ENCODE data around the gene TNFRSF14.

The TNFRSF14 gene

GRCh38 chr1:2585318-2586092 is 29.3 kb downstream of the TNFRSF14 start:
- in situ Hi-C loops (cut with HindIII; ENCODE audit: low sequenced_read_pairs): no loop called here

GRCh38 chr1:2586154-2587070 is 30.2 kb downstream of the TNFRSF14 start, which contains the start of gene PRXL2B:
TSS of gene PRXL2B (plus strand) at chr1:2586777. CDS start at chr1:2586886, 109 bp downstream.
- in situ Hi-C loops (cut with HindIII; ENCODE audit: low sequenced_read_pairs): no loop called here

DNA sequence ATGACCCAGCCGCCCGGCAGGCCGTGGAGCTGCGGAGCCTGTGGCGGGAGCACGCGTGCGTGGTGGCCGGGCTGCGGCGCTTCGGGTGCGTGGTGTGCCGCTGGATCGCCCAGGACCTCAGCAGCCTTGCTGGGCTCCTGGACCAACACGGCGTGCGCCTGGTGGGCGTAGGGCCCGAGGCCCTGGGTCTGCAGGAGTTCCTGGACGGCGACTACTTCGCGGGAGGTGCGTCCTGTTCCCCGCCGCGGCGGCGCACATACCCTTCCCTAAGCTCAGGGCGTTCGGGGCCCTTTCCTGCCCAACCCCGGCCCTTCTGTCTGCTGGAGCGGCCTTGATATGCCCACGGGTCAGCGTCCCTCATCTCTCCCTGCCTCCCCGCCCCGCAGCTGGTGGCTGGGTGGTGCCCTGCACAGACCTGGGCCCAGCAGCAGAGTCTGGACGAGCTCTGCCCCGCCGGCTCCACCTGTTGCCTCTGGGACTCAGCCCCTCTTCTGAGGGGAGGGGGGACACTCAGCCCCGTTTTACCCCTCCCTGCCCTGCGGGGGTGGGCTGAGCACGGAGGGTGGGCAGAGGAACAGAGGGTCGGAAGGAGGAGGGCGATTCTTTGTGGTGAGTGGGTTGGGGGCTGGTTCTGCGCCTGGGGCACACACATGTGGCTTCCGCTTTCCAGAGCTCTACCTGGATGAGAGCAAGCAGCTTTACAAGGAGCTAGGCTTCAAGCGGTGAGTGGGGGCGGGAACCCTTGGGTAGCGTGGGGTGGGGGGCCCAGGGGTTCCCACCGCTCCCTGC is 31.1 kb downstream of the TNFRSF14 start:
- in situ Hi-C loops (cut with HindIII; ENCODE audit: low sequenced_read_pairs): no loop called here

GRCh38 chr1:2587860-2588571 is 31.8 kb downstream of the TNFRSF14 start:
- in situ Hi-C loops (cut with HindIII; ENCODE audit: low sequenced_read_pairs): no loop called here

DNA sequence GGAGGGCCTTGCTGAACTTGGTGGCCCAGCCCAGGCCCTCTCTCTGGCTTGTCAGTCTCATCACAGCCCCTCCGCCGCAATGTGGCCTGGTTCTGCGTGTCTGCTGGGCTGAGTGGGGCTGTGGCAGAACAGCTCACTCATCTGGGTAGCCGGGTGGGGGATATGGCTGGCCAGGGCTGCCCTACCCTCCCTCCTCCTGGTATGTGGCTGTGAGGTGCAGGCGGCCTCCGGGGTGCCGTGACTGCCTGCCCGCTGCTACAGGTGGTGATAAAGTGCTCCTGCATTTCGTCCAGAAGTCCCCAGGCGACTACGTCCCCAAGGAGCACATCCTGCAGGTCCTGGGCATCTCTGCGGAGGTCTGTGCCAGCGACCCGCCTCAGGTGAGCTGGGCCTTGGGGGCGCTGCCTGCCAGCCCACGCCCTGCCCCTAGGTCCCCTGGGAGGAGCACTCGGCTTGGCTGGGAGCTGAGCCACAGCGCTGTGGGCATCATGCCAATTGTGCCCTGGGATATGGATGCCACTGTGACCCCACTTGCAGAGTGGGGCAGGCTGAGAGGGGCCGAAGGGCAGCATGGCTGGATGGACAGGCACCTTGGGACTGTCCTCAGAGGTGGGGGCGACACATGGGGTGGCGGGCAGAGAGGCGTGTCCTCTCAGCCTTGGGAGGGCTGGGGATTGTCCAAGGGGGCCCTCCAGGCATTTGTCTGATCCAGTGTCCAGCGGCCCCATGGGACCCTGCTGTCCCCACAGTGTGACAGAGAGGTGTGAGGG is 32.7 kb downstream of the TNFRSF14 start:
- in situ Hi-C loops (cut with HindIII; ENCODE audit: low sequenced_read_pairs): no loop called here

DNA sequence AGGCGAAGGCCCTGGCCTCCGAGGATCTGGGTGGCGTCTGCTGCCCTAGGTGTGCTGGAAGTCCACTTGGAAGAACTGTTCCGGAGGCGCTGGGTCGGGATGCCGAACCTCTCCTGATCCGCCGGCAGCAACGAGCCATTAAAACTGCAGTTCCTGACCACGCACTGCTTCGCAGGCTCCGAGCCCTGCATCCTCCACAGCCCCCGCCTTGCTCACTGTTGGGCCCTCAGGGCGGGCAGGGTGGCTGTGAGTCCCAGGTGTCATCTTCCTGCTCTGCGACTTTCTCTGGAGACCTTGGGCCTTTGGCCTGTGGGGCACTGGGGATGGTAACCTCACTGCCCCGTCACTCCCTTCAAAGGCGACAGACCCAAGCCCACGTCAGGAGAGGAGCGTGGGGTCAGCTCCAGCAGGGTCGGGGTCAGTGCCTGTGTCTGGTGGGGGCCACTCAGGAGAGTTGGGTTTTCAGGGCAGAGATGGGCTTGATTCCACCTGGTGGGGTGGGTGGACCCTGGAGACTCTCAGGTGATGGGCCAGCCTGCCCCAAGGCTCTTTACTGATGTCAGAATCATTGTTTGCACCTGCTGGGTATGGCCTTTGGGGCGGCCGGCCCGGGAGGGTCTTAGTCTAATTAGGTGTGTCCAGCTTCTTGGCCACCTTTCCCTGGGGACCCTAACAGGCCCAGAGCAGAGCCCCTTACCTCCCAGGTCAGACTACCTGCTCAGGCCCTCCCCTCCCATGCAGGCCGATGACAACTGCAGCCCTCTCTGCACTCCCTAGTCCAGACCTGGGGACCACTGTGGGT is 33.5 kb downstream of the TNFRSF14 start:
- in situ Hi-C loops (cut with HindIII; ENCODE audit: low sequenced_read_pairs): no loop called here

DNA sequence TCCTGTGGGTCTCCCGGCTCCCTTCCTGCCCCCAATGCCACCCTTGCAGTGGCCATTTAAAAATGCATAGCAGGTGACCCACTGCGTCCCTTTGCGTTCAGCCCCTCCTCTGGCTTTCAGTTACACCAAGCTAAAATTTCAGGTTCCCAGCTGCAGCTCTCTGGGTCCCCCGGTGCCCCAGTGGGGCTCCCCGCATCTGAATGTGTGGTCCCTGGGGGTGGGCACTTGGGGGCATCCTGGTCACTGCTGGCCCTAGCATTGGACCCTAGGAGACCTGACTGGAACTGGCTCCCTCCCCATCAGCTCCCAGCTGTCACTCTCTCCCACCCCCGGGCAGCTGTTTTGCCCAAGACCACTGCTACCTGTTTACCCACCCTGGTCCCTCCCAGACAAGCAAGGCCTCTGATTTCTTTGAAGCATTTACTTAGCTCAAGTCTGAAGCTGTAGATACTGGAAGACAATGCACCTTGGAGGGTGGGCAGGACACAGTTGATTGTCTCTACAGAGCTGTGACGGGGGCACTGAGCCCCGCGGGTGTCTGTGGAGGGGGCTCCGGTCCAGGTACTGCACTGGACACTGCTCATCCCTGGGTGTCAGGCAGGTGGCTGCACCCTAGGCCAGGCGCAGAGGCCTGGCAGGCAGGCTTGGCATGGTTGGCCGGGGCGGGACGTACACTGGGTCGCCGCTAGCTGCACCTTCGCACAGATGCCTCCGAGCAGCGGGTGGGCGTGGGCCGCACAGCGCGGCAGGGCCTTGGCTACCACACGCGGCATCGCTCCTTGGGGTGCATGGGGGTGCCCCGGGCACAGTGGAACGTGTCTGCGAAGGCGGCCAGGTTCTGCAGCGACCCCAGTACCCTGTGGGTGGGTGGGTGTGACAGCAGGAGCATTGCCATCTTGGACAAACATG is 34.3 kb downstream of the TNFRSF14 start:
- in situ Hi-C loops (cut with HindIII; ENCODE audit: low sequenced_read_pairs): no loop called here

DNA sequence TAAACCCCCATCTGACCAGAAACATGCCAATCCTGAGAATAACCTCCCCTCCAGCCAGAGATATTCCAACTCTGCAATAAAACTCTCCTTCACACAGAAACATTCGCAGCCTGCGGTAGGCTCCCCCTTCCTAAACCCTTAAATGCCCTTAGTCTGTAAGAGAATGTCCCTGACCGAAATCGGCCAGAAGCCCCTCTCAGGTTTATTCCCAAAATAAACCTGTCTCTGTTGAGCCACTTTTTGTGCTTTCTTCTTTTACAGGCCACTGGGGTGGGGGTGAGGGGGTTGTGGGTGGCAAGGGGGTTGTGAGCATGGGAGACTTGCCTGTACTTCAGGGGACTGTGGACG is 35.0 kb downstream of the TNFRSF14 start:
- in situ Hi-C loops (cut with HindIII; ENCODE audit: low sequenced_read_pairs): no loop called here

- in situ Hi-C loops (cut with HindIII; ENCODE audit: low sequenced_read_pairs): no loop called here
Observed at GRCh38 chr1:2591581-2592261, 35.5 kb downstream of the TNFRSF14 start.

DNA sequence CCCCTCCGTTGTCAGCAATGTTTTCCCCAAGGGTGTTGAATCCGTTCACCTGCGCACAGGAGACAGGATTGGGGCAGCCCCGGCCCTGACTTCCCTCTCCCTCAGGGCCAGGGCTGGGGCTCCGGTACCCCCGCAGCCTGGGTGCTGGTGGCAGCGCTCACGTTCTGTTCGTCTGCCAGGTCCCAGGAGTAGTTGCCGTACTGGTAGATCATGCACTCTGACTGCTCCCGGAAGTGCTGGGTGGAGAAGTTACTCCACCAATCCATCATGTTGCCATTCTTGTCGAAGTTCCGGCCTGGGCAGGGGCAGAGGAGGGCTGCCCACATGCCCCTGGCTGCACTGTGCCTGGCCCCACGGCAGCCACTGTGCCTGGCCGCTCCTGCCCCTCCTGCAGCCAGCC is 36.5 kb downstream of the TNFRSF14 start:
- in situ Hi-C loops (cut with HindIII; ENCODE audit: low sequenced_read_pairs): no loop called here

DNA sequence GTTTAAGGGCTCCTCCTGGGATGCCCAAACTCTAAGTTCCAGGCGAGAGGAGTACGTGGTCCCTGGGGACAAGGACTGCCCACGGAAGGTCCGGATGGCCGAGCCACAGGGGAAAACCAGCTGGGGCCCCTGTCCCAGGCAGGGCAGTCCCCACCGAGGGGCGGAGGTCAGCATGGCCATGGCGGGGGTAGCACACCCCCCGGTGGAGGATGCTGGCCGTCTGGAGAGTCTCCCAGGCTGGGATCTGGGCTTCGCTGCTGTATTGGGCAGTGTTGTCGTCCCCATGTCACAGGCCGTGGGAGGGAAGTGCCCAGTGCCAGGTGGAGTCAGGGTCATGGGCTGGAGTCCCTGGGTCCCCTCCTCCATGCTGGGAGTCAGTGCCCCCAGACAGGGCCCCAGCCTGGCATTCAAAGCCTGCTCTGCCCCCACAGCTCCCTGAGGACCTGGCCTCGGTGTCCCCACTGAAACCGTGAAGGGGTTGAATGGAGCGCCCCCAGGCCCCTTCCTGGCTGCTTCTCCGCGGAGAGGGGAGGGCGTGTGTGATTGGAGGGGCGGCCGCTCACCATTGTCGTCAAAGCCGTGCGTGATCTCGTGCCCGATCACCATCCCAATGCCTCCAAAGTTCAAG is 37.2 kb downstream of the TNFRSF14 start:
- in situ Hi-C loops (cut with HindIII; ENCODE audit: low sequenced_read_pairs): no loop called here

GRCh38 chr1:2594001-2594640 is 38.0 kb downstream of the TNFRSF14 start:
- in situ Hi-C loops (cut with HindIII; ENCODE audit: low sequenced_read_pairs): no loop called here

DNA sequence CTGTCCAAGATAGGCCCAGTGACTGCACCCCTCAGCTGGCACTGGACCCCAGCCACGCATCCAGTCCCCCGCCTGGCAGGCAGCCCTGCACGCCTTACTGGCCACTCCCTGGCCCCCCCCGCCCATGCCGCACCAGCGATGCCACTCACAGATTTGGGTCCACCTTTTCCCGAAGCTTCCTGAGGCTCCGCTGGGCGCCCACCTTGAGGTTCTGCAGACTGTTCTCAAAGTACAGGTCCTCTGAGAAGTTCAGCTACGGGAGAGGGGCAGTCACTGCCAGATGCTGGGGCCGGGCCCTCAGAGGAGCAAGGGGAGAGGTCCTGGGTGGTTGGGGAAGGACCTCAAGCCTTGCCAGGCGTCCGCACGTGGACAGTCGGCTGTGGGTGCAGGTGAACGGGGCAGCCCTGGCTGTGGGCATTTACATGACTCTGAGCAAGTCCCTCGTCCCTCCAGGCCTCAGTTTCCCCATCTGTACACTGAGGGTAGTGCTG is 38.5 kb downstream of the TNFRSF14 start:
- in situ Hi-C loops (cut with HindIII; ENCODE audit: low sequenced_read_pairs): no loop called here

- in situ Hi-C loops (cut with HindIII; ENCODE audit: low sequenced_read_pairs): no loop called here
Observed at GRCh38 chr1:2595261-2595811, 39.2 kb downstream of the TNFRSF14 start.

GRCh38 chr1:2595812-2596529 is 39.8 kb downstream of the TNFRSF14 start:
- in situ Hi-C loops (cut with HindIII; ENCODE audit: low sequenced_read_pairs): no loop called here
